MM.1S (cell line): Measurements from ENCODE around the gene TLK1.

Experiments used
- EZH2 ChIP-seq: fragments of 300-600 bp; sonication (generic); optimal IDR thresholded peaks from 2 replicates; pipeline ENCODE3; 2017; ENCODE audit warnings: low read depth, mild to moderate bottlenecking, antibody characterized with exemption, low read length, mixed read lengths
- EZH2phosphoT487 ChIP-seq: fragments of 300-600 bp; sonication (generic); IDR thresholded peaks from 2 replicates; pipeline ENCODE4 v1.6.1; 2018; ENCODE audit warnings: antibody characterized with exemption, low read length
- TF ChIP-seq, protein P1 (sequence below): fragments of 300-600 bp; sonication (generic); IDR thresholded peaks from 2 replicates; pipeline ENCODE4 v1.5.1; 2016; ENCODE audit warnings: antibody characterized with exemption, low read length, mixed read lengths

DNA sequence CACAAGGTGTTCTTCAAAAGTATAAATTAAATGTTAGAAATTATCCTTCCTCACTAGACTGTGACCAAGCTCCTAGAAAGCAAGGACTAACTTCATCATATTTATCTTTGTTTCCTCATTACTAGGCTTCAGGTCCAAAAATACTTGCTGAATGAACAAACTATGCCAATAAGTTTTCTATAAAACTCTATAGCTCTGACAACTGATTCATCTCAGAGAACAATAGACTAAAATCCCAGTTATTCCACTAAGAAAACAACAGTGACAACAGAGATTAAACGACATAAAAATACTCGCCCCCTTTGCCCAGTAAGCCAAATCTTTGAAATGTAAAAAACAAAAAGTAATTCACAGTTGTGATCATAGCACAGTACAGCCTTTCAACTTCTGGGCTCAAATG is 13.6 kb downstream of the TLK1 start:
- no peak for TF ChIP-seq EZH2phosphoT487
- TF ChIP-seq, protein P1, sequence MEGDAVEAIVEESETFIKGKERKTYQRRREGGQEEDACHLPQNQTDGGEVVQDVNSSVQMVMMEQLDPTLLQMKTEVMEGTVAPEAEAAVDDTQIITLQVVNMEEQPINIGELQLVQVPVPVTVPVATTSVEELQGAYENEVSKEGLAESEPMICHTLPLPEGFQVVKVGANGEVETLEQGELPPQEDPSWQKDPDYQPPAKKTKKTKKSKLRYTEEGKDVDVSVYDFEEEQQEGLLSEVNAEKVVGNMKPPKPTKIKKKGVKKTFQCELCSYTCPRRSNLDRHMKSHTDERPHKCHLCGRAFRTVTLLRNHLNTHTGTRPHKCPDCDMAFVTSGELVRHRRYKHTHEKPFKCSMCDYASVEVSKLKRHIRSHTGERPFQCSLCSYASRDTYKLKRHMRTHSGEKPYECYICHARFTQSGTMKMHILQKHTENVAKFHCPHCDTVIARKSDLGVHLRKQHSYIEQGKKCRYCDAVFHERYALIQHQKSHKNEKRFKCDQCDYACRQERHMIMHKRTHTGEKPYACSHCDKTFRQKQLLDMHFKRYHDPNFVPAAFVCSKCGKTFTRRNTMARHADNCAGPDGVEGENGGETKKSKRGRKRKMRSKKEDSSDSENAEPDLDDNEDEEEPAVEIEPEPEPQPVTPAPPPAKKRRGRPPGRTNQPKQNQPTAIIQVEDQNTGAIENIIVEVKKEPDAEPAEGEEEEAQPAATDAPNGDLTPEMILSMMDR, result no peak
- no peak for TF ChIP-seq EZH2
